ENCODE results near the gene ADARB2. TPM values are rescaled to one million over a fixed set of nuclear protein-coding genes. Genes with fewer than 3 reads are reported as not detected.

ADARB2 gene
- total RNA-seq, 1 donor from 2014 or later = 0.22 TPM

DNA sequence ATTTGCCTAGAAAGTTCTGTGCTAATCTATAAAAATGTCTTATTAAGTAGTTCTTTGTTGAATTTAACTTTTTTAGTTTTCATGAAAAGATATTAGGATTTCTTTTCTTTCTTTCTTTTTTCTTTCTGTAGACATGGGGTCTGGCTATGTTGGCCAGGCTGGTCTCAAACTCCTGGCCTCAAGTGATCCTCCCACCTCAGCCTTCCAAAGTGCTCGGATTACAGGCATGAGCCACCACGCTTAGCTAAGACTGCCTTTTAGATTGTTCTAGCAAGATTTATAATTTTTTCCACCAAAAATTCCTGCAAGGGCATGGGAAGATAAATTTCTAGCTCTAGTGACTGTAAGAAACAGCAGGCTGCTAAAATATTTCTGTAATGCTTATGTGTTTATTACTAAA, 540.7 kb downstream of the ADARB2 start:
- DNase-seq (no peak), ATAC-seq (no peak)
- intact Hi-C loops (cut with micrococcal nuclease) = no loop called here

DNA sequence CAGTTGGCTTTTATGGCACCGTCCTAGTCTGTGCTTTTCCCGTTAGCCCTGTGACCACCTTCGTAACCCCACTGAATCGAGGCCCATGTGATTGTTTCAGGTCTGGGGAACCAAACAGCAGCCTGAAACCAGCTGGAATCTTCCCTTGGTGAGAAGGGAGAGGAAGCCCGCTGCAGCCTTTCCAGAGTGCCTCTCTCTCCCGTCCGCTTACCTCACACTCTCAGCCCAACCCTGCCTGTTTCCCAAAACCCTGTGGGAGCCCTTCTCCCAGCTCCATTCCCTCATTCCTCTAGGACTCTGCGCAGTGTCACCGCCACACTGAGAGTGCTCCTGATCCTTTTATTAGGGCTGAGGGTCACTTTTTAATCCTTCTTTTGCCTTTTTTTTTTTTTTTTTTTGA, 541.5 kb downstream of the ADARB2 start:
- intact Hi-C loops (cut with micrococcal nuclease) = no loop called here
- ATAC-seq (no peak), DNase-seq (no peak)

DNA sequence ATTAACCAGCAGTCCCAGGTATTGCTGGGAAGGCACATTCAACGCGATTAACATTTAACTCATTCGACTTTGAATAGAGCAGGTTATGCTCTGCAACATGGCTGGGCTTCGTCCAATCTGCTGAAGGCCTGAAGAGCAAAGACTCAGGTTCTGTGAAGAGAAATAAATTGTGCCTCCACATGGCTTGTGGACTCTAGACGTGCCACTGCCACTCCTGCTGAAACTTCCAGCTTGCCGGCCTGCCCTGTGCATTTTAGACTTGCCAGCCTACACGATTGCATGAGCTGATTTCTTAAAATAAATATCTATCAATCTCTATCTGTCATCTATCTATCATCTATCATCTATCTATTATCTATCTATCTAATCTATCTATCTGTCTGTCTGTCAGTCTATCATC, 543.2 kb downstream of the ADARB2 start:
- no peak for DNase-seq
- no peak for ATAC-seq
- intact Hi-C loops (cut with micrococcal nuclease) = no loop called here

DNA sequence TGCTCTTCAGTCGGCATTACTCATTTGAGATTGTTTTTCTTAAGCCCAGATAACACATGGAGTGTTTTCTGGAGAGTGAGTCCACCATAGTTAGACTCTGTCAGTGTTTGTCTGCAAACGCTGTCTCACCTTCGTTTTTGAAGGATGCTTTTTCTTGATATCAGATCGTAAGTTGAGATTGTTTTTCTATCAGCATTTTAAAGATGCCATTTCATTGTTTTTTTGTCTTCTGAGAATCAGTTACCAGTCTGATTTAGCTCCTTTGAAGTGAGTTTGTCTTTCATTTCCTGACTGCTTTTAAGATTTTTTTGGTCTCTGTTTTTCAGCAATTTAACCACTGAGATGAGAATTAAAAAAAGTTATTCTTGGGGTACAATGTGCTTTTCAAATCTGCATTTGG, 543.8 kb downstream of the ADARB2 start:
- DNase-seq = no peak
- intact Hi-C loops (cut with micrococcal nuclease) = no loop called here
- ATAC-seq = no peak

DNA sequence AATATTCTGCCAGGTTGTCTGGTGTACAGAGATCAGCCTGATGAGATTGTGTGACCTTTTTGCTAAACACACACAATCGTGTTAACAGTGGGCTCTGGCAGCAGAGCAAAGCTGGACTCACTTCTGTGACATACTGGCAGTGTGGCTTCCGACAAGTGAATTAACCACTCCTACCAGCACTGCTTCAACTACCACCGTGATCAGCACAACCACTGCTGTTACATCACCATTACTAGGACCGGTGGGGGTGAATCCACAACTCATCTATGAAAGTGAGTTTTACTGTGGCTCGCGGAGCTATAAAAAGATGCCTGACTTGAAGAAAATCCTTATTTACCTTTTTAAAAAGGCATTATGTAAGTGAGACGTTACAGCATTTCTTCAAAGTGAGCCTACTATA, 545.6 kb downstream of the ADARB2 start:
- no peak for DNase-seq
- ATAC-seq = no peak
- intact Hi-C loops (cut with micrococcal nuclease) = no loop called here

DNA sequence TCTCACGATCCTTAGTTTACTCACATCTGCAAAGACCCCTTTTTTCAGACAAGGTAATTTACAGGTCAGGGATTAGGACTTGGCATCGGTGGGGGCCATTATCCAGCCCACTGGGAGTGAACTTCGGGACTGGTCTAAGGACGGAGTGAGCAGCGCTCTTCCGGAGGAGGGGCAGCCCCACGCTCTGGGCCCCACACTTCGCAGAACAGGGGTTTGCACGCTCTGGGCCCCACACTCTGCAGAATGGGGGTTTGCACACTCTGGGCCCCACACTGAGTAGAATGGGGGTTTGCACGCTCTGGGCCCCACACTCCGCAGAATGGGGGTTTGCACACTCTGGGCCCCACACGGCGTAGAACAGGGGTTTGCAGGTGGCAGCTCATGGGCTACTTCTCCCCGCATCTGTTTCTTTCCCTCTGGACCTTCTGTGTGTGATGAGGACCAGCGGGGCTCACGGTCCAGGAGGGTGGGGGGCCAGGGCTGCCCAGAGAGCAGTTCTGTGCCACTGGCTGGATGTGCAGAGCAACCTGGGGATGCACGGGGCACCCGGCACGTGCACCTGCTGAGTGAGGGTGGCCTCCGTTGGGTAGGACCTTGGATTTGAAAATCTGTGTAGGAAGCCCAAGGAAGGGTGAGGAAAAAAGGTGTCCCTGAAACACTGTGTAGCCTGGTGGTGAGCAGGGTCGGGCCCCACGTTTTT, 546.4 kb downstream of the ADARB2 start:
- DNase-seq (no peak), ATAC-seq (no peak)
- intact Hi-C loops (cut with micrococcal nuclease) = no loop called here

DNA sequence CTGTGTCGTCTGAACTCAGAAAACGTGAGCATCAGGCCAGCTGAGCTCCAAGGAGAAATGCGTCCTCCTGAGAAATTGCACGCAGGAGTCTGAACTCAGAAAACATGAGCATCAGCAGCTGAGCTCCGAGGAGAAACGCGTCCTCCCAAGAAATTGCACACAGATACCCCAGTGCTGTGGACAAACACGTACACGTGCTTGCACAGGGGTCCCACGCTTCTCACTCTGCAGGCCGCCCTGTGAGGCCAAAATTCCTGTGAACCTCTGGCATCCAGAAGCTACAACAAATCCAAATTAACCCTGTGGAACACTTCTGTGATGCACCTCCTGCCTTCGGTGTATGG, 547.3 kb downstream of the ADARB2 start:
- DNase-seq = no peak
- no peak for ATAC-seq
- intact Hi-C loops (cut with micrococcal nuclease) = no loop called here

DNA sequence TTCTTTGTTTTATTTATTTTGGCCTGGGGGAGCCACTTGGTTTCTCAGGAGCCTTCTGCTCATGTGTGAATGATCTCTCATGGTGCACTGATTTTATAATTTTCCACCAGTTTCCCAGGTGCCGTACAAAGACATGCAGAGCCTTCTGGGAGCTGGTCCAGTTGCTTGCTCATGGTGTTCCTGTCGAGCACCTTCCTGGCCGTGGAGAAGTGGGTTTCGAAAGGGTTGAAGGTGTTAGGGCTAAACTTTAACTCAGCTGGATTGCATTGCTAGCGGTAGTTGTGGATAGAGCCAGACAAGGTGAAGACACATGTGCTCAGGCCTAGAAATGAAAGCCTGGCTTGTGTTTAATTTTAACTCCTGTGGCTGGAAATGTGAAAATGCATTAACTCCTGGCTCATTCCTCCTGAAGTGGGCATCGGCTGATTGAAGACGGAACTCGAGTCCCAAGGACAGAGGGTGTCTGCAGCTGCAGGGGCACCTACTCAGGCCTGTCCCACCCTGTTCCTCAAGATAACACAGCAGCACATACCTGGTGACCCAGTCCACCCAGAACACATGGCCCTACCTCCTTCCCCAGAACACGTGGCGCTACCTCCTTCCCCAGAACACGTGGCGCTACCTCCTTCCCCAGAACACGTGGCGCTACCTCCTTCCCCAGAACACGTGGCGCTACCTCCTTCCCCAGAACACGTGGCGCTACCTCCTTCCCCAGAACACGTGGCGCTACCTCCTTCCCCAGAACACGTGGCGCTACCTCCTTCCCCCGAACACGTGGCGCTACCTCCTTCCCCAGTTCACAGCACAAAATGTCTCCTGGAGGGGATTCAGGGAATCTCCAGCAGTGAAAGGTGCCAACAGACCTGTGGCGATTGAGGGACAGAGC, 547.9 kb downstream of the ADARB2 start:
- DNase-seq (no peak), ATAC-seq (no peak)
- intact Hi-C loops (cut with micrococcal nuclease) = no loop called here

DNA sequence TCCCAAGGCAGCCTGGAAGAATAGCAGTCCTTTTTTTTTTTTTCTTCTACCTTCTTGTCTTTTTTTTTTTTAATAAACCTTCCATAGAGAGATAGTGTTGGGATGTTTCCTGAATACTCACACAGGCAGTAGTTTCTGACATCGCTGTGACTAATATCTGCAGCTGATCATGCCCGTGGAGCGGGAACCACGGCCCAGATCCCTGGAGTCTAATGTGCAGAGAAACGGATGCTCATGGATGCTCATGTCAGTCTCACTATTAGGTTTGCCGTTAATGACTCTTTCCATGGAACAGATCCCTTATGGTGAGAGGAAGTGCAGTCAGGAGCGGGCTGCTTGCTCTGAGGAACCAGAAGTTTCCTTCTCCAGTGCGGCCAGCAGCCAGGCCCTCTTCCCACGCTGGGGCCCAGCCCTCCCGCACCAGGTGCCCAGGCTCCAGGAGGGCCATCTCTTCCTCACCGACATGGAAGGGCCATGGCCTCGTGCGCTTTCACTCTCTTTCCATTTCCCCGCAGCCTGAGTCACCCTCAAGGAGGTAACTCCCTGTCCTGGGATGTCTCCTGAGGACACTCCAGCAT, 548.7 kb downstream of the ADARB2 start:
- intact Hi-C loops (cut with micrococcal nuclease) = no loop called here
- DNase-seq (no peak), ATAC-seq (no peak)

DNA sequence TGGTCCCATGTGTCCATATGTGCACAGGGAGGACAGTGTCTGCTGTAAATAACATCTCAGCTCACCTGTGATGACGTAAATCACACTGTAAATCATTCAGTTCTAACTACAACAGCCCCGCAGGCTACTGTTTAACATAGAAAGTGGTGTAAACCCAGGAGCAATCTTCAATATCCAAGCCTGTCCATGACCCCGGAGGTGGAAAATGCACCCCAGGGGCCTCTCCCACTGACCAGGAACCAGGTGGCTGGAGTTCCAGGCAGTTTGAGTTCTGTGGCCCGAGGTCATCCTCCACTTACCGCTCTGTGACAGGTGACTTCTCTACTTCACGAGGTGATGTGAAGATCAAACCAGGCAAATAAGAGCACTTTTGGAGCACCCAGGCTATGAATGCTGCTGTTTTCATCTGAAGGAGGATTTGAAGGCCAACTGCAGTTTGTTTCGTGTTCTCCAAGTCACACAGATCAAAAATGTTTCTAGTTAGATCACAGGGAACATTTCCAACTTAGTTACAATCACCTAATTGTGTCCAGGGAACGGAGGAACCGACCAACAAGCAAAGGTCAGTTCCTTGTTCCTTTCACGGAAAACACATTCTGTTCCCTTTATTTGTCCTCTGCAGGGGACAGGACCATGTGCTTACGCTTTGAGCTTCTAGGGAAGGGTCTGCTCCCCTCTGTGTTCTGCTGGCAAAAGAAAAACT, 549.3 kb downstream of the ADARB2 start:
- ATAC-seq = no peak
- DNase-seq = no peak
- intact Hi-C loops (cut with micrococcal nuclease) = no loop called here

DNA sequence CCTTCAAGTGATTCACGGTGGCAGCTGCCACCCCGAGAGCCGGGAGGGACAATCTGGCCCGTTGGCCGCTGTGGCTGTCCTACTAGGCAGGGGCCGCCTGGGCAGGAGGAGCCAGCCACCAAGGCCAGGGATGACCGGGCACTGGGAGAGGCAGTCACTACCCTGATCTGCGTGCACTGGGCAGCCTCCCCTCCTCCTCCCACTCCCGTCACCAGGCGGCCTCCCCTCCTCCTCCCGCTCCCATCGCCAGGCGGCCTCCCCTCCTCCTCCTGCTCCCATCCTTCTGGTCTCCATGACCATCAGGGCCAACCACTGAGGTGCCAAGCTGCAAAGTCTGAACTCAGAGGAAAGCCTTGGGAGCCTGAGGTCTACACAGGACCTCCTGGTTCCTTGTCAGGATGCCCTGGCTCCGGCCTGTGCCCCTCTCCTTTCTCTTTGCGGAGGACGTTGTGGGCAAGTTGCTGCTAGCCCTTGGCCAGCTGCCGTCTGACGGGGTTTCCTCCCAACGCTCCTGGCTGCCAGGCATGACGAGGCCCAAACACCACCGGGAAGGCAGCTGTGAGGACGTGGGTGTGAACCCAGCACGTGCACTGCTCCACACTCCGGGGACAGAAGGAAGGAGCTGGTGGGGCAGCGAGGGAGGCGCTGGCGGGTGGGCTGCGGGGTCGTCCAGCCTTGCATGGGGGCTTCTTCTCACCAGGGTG, 550.0 kb downstream of the ADARB2 start:
- intact Hi-C loops (cut with micrococcal nuclease) = no loop called here
- ATAC-seq = no peak
- DNase-seq = no peak

DNA sequence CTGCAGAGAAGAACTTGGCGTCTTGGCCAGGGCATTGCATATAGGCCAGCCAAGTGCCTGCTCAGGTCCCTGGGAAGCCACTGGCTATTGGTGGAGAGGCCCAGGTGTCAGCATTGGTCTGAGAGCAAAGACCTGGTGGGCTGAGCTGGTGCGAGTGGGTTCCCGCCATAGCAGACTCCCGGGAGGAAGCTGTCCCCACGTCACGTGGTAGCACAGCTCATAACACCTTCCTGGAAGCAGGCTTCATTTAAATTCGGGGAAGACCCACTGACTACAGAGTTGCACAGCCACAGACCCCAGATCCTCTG, 550.7 kb downstream of the ADARB2 start:
- DNase-seq (no peak), ATAC-seq (no peak)
- intact Hi-C loops (cut with micrococcal nuclease) = no loop called here

DNA sequence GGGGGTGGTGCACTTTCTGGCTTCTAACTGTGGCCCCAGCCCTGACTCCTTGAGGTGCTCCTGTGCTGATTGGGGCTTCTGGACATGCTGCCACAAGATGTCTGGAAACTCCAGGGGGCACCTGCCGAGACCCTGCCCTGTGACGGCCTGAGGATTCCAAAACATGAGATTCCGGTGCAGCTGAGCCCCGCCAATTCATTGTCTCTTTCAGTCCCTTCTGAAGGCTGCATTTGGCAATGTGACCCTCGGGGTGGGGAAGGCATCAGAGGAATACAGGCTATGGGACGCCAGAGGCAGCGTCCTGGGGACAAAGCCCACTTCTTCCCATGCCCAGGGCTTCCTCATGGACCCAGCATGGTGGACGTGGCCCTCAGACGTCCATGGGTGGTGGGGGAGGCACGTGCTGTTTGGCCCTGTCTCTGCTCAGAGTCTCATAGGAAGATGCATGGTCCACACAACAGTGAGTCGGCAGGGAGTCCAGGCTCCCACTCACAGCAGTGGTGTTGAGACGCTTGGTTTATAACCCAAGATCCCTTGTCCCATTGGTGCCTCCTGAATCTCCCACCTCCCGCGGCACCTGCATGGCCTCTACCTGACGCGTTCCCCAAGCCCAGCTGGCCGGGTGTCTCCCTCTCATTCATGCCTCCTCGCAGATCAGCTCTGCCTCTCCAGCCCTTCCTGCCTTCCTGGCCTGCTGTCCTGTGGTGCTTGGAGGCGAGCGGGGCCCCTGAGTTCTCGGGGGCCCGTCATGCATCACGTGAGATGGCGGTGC, 551.2 kb downstream of the ADARB2 start:
- intact Hi-C loops (cut with micrococcal nuclease) = no loop called here
- peak; percentile 4 for DNase-seq
- no peak for ATAC-seq

DNA sequence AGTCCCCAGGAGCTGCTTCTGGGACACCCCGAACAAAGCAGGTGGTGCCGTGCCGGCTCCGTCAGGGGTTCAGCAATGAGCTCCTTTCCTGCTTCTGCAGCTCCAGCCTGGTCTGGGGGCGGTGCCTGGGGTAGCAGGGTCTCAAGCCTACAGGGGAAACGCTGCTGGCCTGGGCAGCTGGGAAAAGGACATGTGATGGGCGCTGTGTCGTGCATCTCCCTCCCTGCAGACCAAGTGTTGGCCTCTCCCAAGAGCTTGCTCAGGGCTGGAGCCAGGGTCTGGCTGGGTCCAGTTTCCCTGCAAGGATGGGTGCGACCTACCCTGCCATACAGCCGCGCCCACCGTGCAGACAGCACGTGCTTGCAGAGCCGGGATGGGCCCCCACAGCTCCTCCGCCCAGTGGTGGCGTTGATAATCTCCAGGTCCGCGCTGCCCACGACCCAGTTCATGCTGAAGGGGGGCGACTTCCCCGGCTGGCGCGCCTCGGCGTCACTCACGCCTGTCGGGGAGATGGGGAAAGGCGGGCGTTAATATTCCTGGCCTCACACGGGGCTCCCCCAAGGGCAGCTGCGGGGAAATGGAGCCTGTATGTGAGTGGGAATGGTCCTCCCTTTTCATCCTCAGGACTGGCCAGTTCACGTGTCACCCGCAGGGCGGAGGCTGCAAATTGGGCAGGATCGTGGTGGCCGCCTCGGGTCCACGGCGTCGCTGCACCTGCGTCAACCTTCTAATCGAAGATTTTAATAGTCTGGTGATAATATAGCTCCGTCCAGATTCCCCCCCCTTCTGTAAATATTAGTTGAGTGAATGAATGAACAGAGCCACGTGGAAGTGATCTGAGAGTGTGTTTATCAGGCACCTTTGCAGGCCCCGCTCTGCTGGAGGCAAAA, 552.5 kb downstream of the ADARB2 start:
- no peak for ATAC-seq

DNA sequence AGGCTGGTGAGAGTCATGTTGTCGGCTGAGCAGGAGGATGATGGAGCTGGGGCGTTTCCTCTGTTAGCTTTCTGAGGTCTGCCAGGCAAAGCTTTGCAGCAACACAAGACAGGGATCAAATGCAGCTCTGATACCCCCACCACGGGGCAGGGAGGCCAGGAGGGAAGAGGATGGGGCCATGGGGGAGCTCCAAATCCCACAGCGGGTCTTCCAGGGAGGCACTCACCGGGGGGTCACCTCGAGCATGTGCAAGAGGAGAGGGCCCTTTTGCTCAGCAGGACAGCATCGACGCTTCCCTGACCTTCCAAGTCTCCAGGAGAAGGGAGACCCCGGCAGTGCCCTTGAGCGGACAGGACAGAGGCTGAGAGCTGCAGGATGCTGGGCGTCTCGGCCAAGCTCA, 553.6 kb downstream of the ADARB2 start:
- intact Hi-C loops (cut with micrococcal nuclease) = no loop called here
- ATAC-seq = no peak
- no peak for DNase-seq

More for the DNA sequence above, 552.5 kb downstream of the ADARB2 start:
- no peak for DNase-seq
- intact Hi-C loops (cut with micrococcal nuclease) = no loop called here

DNA sequence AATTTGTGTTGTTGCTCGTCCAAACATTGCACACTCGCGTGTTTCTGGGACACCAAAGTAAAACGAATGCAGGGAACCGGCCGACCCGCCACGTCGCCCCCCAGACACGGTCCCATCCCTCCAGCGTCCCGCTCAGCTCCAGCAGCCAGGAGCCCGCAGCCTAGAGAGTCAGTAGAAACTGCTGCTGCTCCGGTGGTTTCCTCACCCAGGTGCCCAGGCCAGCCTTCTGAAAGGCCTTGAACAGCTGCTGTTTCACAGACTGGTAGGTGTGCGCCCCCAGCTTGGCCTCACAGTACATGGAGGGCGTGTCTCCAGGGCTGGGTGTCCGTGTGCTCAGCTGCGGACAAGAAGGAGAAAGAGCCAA, 554.3 kb downstream of the ADARB2 start:
- DNase-seq (no peak), ATAC-seq (no peak)
- intact Hi-C loops (cut with micrococcal nuclease) = no loop called here

DNA sequence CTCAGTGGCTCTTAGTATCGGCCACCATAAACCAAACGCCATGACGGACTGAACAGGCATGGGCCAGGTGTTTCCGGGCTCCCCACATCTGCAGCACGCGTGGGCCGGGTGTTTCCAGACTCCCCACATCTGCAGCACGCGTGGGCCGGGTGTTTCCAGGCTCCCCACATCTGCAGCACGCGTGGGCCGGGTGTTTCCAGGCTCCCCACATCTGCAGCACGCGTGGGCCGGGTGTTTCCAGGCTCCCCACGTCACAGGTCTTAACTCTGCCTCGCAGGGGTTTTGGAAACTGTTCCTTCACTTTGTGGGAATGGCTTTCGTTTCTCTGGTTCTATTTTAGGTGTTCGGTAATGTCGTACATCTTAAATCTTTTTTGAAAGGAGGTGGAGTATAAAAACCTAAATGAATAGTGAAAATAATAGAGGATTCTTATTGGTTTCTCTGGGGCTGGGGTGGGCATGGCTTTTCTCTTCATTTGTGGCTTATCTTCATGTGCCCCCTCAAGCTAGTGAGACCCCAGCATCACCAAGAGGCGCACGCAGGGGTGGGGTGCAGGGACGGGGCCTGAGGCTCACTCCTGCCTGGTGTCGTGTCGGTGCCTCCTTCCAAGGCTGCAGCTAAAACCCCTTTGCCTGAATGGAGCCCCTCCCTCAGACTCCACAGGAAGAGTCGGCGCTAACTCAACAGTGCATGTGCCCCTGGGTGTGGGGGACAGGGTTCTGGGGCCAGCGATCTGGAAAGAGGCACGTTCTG, 554.9 kb downstream of the ADARB2 start:
- intact Hi-C loops (cut with micrococcal nuclease) = no loop called here
- ATAC-seq = no peak
- no peak for DNase-seq

Data from left ventricle myocardium superior (tissue), 1 donor.